GM21576 (cell line): ENCODE results near the gene FOXL3.
"Not testable (repeated sequence)": the region's sequence is repeated elsewhere in the genome, so short reads cannot be mapped to it uniquely, and the experiment has no call there.

ENCODE experiments used
- ATAC-seq: cut with Tn5 transposase; IDR thresholded peaks from one replicate; pipeline ENCODE4 v1.9.1; 2021; ENCODE audit warnings: mild to moderate bottlenecking, moderate library complexity; ENCODE audit not compliant: unreplicated experiment

Gene FOXL3

GRCh38 chr7:254337-255037 is 35.5 kb upstream of the FOXL3 start:
- ATAC-seq, result no peak

- no peak for ATAC-seq
These were observed 34.9 kb upstream of the FOXL3 start for GRCh38 chr7:255038-255435.

GRCh38 chr7:255721-256361 is 34.1 kb upstream of the FOXL3 start:
- no peak for ATAC-seq

- no peak for ATAC-seq
These were observed 33.5 kb upstream of the FOXL3 start for GRCh38 chr7:256461-256940.

GRCh38 chr7:256981-257646 is 32.9 kb upstream of the FOXL3 start:
- no peak for ATAC-seq

- ATAC-seq, result no peak
These were observed 32.4 kb upstream of the FOXL3 start for GRCh38 chr7:257647-257992.

GRCh38 chr7:258476-259190 is 31.3 kb upstream of the FOXL3 start:
- no peak for ATAC-seq

- no peak for ATAC-seq
These were observed 30.8 kb upstream of the FOXL3 start for GRCh38 chr7:259191-259505.

- no peak for ATAC-seq
These were observed 30.1 kb upstream of the FOXL3 start for GRCh38 chr7:259751-260405.

- ATAC-seq, result no peak
These were observed 29.3 kb upstream of the FOXL3 start for GRCh38 chr7:260441-261281.

- no peak for ATAC-seq
These were observed 28.4 kb upstream of the FOXL3 start for GRCh38 chr7:261341-262250.

GRCh38 chr7:262251-262572 is 27.8 kb upstream of the FOXL3 start:
- no peak for ATAC-seq

GRCh38 chr7:262631-263311 is 27.2 kb upstream of the FOXL3 start:
- ATAC-seq, result not testable (repeated sequence)

GRCh38 chr7:263483-264351 is 26.3 kb upstream of the FOXL3 start:
- not testable (repeated sequence) for ATAC-seq

GRCh38 chr7:264541-265191 is 25.3 kb upstream of the FOXL3 start:
- ATAC-seq, result no peak

- ATAC-seq, result no peak
These were observed 24.6 kb upstream of the FOXL3 start for GRCh38 chr7:265192-265997.
